HG02870 (cell line): ENCODE results near the gene PSMD2.

Source experiments
- ATAC-seq: cut with Tn5 transposase; IDR thresholded peaks from one replicate; pipeline ENCODE4 v1.9.1; 2021; ENCODE audit warnings: mild to moderate bottlenecking, moderate library complexity; ENCODE audit not compliant: unreplicated experiment

PSMD2 gene

DNA sequence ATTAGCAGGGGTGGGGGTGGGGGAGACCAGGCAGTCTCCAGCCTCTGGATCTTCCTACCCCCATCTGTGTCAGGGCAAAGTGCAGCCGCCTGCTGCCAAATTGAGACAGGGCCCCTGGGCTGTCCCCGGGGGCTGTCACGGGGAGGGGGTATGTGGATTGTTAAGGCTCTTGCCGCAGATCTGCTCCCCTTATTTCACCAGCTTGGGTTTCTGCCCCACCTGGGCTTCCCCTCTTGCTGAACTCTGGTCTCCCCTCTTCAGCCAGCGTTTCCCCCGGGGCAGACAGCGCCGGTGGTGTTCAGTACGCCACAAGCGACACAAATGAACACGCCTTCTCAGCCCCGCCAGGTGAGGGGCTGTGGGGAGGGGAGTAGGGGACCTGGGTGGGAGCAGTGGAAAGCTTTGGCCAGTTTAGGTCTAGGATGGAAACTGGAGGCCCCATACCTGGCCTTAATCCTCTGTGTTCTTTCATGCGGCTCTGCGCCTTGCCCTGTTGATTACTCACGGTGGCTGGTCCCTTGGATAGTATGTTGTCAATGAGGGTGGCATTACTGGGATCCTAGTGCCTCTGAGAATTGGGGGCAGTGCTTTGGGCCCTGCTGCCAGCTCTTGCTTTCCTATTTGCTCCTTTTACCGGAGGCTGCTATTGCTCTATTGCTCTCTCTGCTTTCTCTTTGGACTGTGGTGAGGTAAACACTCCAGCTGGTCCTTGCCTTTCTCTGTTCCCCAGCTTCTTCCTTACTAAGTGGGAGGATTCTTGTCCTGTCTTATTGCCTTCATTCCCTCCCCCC lies 17.0 kb downstream of the PSMD2 start:
- ATAC-seq: no peak

DNA sequence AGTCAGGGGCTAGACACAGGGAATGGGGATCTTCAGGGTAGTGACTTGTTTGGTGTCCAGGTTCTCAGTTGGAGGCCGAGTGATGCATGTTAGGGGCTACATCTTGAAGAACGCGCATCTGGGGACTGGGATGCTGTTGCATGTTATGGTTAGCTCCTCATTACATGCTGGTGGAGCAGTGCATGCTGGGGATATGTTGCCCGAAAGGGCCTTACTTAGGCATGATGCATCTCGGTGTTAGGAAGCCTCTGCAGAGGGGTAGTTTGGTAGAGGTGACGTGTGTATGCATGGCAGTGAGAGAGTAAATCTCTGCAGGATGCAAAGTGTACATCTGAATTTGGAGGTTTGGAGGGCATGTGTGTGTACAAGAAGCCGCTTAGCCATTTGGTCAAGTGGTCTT lies 17.8 kb downstream of the PSMD2 start:
- ATAC-seq: no peak

DNA sequence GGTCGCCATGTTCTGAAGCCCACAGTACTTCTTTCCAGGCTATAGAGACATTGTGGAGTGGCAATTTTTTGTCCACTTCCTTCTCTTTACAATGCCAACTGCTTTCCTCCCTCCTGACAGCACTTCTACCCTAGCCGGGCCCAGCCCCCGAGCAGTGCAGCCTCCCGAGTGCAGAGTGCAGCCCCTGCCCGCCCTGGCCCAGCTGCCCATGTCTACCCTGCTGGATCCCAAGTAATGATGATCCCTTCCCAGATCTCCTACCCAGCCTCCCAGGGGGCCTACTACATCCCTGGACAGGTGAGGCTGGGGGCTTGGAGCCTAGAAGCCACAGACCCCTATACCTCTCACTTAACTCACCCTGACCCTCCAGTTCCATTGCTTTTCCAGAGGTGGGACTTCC lies 18.2 kb downstream of the PSMD2 start:
- ATAC-seq: no peak

DNA sequence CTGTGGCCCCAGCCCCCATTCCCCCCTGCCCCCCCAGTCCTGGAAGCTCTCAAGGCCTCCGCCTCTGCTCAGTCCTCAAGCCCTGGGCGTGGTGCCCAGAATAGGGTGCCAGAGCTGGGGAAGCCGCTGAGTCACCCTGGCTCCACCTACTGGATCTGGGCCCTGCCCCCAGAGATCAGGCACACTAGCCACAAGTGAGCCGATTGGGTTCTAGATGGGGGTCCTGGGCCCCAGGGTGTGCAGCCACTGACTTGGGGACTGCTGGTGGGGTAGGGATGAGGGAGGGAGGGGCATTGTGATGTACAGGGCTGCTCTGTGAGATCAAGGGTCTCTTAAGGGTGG lies 21.0 kb downstream of the PSMD2 start:
- ATAC-seq: no peak

- no peak for ATAC-seq
These were observed 22.6 kb downstream of the PSMD2 start for GRCh38 chr3:184321666-184322065.

DNA sequence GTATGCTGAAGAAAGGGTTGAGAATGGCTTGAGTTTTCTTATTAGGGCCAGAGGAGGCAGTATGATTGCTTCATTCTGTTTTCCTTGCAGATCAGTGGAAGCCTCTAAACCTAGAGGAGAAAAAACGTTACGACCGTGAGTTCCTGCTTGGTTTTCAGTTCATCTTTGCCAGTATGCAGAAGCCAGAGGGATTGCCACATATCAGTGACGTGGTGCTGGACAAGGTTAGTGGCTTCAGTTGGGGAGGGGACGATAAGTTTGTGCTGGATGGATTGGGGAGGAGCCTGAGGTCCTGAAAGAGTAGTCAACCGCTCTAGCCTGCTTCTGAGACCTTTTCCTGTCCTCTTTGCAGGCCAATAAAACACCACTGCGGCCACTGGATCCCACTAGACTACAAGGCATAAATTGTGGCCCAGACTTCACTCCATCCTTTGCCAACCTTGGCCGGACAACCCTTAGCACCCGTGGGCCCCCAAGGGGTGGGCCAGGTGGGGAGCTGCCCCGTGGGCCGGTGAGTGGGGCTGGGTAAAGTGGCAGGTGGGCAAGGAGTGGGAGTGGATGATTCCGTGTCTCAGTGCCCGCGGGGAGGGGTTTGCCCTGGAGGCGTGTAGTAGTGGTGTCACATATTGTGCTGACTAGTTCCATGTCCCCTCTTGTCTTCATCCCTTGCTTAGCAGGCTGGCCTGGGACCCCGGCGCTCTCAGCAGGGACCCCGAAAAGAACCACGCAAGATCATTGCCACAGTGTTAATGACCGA lies 23.9 kb downstream of the PSMD2 start:
- no peak for ATAC-seq

- ATAC-seq: no peak
These were observed 24.7 kb downstream of the PSMD2 start for GRCh38 chr3:184323696-184324095.

- no peak for ATAC-seq
These were observed 26.2 kb downstream of the PSMD2 start for GRCh38 chr3:184325269-184325668.

GRCh38 chr3:184325715-184326369 lies 26.8 kb downstream of the PSMD2 start:
- no peak for ATAC-seq

GRCh38 chr3:184327171-184327570 lies 28.1 kb downstream of the PSMD2 start:
- ATAC-seq: no peak

GRCh38 chr3:184328516-184328915 lies 29.5 kb downstream of the PSMD2 start:
- ATAC-seq: no peak

DNA sequence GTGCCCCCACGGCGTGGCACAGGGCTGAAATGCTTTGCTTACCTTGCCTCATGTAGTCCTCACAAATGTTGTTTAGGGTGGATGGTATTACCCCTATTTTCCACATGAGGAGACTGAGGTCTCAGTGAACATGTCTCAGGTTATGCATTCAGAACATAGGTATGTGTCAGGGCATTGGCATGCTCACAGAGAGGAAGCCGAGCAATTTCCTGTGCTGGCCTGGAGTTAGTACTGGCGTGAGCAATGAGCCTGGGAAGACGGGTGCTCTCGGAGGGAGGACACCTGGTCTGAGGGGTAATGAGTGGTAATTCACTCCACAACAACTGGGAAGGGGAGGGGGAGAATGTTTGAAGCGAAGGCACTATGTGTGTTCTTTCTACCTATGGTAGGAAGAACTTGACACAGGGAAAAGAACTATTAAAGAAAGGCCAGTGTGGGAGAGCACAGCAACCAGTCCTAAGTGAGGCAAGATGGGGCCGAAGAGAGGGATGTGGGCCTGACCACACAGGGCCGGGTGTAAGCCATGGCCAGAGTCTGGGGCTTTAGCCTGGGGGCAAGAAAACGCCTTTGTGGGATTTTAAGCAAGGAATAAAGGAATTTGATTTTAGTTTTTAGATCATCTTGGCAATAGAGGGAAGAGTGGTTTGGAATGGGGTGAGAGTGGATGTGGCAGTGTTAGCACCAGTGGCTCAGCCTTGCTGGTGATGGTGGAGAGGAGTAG lies 33.5 kb downstream of the PSMD2 start:
- ATAC-seq: no peak

DNA sequence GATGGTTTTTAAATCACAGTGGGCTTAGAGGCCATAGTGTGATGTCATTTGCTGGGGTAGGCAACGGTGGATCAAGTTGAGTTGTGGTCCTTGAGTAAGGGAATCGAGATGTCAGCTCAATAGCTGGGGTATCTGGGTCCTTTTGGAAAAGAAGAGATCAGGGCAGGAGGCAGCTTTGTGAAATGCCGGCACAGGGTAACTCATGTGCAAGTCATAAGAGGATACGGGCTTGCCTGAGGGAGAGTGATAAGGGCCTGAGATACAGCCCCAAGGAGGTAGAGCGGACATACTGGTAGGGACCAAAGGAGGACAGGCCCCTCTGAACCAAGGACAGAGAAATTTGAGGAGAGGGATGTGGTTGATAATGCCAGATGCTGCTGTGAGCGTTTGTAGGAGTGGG lies 34.1 kb downstream of the PSMD2 start:
- no peak for ATAC-seq

GRCh38 chr3:184333700-184334099 lies 34.7 kb downstream of the PSMD2 start:
- no peak for ATAC-seq

DNA sequence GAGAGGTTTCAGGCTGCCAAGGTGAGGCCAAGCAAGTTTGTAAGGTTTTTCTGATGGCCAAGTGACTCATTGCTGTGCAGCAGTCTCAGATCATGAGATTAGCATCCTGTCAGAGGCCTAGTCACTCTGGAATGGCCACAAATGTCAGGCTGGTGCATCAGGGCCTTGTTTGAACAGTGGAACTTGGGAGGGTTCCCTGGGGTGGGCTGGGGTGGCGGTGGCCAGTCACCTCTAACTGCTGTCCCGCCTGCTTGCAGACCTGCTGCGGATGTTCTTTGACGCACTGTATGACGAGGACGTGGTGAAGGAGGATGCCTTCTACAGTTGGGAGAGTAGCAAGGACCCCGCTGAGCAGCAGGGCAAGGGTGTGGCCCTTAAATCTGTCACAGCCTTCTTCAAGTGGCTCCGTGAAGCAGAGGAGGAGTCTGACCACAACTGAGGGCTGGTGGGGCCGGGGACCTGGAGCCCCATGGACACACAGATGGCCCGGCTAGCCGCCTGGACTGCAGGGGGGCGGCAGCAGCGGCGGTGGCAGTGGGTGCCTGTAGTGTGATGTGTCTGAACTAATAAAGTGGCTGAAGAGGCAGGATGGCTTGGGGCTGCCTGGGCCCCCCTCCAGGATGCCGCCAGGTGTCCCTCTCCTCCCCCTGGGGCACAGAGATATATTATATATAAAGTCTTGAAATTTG lies 35.6 kb downstream of the PSMD2 start:
- no peak for ATAC-seq

DNA sequence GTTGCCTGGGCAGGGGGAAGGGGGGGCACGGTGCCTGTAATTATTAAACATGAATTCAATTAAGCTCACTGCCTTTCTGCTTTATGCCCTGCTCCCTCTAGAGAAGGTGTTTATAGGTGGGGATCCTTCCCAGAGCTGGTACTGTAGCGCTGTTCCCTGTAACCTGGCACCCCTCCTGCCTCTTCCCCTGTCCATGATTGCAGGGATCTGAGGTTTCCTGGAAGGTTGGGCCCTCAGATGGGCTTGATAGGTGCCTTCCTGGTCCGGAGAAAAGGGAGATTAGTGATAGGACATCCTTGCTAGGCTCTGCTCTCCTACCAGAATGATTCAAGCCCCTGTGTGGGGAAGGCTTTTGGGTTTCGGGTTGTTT lies 36.2 kb downstream of the PSMD2 start:
- peak; percentile 18 for ATAC-seq

DNA sequence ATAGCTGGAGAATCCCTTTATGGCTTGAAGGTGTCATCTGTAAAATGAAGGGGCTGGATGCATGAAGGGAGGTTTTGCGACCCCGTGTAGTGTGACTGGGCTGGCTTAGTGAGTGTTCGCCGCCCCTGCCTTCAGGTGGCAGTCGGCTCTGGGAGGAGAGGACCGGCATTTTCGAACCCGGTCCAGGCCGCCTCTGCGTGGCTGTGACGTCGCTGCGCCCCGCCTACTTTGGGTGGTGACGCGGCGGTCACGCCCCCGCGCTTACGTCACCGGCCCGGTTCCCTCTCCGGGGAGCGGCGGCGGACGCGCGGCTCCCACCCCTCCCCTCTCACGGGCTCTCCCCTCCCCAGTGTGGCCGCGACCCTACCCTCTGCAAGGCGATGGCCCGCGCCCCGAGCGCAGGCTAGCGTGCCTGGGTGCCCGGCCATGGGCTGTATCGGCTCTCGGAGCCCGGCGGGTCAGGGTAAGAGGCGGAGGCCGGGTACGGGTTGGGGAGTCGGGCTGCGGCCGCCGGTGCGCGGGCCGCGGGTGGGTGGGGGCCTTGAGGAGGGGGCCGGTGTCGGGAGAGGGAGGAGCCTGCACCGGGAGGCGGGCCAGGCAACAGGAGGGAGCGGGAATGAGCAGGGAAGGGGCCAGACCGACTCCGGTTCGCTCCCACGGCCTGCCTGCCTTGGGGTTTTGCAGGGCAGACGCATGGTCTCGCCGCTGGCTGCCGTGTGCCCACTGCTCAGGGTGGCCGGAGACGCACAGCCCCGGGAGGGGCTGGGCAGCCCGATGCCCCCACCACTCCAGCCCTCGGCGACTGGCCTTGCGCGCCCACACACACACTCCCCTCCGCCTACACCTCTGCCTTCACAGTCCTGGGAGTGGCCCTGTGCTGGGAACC lies 36.9 kb downstream of the PSMD2 start:
- ATAC-seq: peak; percentile 57

DNA sequence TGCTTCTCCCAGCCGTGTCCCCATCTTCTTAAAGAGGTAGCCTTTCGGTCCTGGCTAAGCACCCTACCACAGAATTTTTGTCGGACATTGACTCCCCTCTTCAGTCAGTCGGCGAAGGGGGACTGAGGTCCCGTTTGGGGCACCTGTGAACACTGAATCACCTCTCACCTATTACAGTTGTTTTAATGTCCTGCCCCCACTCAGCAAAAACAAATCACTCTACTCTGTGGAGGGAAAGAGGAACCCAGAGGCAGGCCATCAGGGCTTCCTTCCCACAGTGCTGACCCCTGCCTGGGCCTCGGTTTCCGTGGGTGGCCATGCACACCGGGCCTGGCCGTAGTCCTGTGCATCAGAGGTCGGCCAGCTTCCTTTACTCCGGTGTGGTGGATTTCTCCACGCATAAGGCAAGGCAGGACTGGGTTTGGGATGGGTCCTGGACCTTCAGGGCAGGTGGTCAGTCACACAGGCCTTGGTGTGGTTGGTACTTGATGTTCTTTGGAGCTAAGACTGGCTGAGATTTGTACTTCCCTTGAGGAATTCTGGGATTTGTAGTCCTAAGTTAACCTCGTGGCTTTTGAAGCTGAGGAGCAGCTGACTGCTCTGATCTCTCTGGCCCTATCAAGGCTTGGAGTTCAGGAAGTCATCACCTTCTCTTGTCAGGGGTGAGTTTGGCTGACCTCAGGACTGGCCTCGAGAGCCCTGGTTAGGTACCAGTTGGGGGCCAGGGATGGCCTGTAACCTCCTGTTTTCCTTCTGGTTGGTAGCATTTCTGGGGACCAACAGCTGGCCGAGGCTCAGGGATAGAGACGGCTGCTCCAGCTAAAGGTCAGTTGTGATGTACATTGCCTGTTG lies 37.7 kb downstream of the PSMD2 start:
- ATAC-seq: no peak

DNA sequence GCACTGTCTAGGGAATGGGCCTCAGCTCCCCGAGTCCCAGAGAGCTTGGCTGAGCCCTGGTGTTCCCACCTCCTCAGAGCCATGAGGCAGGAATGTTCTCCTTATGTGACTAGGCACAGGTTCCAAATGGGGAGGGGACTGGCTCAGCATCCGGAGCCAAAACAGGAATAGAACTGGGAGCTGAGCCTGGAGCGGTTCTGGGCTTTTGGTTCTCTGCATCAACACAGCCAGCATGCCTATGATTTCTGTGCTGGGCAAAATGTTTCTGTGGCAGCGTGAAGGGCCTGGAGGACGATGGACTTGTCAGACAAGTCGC lies 38.3 kb downstream of the PSMD2 start, which contains the start of gene FAM131A:
FAM131A (plus strand) TSS at position 202 of the 316 bp plus-strand sequence; CDS start at position 233, 31 bp downstream.
- ATAC-seq: no peak
